ENCODE measurements around the gene ST8SIA3.
"Not testable (repeated sequence)": the region's sequence is repeated elsewhere in the genome, so short reads cannot be mapped to it uniquely, and the experiment has no call there.

ST8SIA3 gene

DNA sequence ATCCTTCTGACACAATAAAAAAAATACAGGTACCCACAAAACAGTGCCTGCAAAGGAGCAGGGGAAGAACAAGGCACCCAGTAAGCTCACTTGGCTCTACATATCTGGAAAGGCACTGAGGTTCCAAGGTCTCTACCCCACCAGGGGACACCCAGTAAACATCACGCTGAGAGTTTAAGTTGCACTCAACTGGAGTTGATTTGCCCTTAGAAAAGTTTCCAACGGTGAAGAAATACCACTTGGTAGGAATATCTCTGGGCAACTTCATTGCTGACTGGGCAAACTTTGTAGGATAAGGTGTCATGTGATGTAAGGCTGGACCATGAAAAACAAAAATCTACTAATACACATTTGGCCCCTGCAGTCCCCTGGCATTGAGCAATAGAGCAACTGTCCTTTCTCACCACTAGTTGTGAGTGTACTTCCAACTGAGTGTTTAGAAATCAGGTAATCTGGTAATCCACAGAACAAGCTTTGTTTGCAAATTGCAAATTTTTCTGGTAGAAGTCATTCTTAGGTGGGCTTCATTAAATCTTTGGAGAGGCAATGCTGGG, 14.2 kb downstream of the ST8SIA3 start:
- DNase-seq (ENCODE audit: low read depth) = no peak

DNA sequence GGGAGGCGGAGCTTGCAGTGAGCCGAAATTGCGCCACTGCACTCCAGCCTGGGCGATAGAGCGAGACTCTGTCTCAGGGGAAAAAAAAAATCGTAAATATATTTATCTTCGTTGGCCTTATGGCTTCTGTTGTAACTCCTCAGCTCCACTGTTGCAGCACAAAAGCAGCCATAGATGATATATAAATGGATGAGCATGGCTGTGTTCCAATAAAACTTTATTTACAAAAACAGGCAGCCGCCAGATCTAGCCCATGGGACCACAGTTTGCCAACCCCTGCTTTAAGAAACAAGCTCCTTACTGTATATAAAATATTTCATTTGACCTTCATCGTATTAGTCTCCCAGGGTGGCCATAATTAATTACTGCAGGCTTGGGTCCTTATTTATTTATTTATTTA, 20.1 kb downstream of the ST8SIA3 start:
- no peak for DNase-seq (ENCODE audit: low read depth)

DNA sequence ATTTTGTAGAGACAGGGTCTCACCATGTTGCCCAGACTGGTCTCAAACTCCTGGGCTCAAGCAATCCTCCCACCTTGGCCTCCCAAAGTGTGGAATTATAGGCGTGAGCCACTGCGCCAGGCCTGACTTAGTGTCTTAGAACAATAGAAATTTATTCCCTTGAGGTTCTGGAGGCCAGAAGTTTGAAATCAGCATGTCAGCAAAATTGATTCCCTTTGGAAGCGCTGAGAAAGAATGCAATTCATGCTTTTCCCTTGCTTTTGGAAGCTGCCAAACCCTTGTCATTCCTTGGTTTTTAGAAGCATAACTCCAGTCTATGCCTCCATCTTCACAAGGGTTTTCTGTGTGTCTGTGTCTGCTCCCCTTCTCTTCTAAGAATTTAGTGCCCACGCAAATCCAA, 20.7 kb downstream of the ST8SIA3 start:
- no peak for DNase-seq (ENCODE audit: low read depth)

DNA sequence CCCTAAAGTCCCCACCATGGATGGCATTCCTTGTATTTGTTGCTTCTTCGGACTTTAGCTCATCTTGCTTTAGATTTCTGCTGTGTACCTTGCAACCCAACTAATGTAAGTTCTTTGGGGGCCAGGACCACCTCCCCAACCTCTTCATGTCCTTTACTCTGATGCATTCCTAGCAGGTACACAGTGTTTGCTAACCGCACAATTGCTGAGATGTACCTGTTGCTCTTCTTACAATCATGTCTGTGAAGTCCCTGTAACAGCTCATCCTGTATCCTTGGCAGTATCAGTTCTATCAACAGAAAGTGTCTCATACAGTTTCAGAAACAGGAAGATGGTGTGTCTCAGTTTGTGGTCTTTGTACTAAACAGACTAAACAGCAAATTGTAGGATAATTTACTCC, 24.1 kb downstream of the ST8SIA3 start:
- DNase-seq (ENCODE audit: low read depth) = no peak

DNA sequence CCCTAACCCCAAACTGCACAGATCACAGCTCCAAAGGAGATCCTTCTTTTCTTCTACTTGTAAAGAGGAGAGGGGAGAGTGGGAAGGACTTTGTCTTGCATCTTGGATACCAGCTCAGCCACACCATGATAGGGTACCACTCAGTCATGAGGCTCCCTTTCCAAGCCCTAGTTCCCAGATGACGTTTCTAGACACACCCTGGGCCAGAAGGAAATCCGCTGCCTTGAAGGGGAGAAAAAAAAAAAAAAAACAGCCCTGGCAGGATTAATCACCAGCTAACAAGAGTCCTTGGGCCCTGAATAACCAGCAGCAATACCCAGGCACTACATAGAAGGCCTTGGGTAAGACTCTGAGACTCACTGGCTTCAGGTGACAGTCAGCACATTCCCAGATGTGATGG, 36.9 kb downstream of the ST8SIA3 start:
- DNase-seq (ENCODE audit: low read depth) = no peak

DNA sequence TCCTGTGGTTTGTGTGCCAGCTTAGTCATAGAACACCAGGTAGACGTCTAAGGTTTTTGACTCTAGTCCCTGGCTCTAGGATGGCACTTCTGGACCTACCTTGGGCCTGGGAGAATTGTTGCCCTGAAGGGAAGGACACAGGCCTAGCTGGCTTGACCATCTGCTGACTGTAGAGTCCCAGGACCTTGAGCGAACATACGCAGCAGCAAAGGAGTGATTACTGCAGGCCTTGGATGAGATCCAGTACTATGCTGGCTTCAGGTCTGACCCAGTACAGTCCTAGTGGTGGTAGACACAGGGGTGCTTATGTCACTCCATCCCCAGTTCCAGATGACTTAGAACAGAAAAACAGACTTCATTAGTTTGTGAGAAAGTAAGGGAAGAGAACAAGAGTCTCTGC, 37.7 kb downstream of the ST8SIA3 start:
- DNase-seq (ENCODE audit: low read depth) = no peak

DNA sequence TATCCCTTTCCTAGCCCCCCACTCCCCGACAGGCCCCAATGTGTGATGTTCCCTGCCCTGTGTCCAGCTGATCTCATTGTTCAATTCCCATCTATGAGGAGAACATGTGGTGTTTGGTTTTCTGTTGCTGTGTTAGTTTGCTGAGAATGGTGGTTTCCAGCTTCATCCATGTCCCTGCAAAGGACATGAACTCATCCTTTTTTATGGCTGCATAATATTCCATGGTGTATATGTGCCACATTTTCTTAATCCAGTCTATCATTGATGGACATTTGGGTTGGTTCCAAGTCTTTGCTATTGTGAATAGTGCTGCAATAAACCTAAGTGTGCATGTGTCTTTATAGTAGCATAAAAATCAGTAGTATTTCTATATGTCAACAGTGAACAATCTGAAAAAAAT, 42.4 kb downstream of the ST8SIA3 start:
- not testable (repeated sequence) for DNase-seq (ENCODE audit: low read depth)

DNA sequence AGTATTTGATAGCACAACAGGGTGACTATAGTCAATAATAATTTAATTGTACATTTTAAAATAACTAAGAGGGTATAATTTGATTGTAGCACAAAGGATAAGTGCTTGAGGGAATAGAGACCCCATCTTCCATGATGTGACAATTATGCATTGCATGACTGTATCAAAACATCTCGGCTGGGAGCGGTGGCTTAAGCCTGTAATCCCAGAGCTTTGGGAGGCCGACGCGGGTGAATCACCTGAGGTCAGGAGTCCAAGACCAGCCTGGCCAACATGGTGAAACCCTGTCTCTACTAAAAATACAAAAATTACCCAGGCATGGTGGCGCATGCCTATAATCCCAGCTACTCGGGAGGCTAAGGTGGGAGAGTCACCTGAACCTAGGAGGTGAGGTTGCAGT, 44.5 kb downstream of the ST8SIA3 start:
- DNase-seq (ENCODE audit: low read depth) = not testable (repeated sequence)

DNA sequence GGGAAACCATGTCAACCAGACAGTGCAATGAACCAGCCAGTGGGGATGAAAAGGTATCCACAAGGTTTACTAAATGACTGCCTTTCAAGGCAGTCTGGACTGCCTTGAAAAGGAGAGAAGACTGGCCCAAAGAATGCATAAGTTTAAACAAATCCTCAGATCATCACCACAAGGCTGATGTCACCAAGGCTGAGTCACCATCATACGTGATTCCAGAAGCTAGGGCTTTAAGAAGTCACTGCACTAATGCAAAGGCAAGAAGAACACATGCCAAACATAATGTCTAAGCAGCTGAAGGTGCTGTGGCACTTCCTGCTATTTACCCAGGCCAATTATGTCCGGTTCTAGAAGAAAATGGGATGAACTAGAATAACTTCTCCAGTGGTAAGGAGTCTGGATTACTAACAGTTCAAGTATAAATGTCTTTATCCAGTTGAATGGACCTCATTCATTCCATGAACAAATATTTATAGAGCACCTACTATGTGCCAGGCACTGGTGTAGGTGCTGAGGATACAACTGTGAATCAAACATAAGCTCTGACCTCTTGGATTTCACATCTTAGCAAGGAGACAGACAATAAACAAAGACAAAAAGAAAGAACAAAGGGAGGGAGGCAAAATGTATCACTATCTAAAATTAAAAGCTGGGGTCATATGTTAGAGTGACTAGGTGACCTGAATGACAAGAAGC, 45.2 kb downstream of the ST8SIA3 start:
- no peak for DNase-seq (ENCODE audit: low read depth)

DNA sequence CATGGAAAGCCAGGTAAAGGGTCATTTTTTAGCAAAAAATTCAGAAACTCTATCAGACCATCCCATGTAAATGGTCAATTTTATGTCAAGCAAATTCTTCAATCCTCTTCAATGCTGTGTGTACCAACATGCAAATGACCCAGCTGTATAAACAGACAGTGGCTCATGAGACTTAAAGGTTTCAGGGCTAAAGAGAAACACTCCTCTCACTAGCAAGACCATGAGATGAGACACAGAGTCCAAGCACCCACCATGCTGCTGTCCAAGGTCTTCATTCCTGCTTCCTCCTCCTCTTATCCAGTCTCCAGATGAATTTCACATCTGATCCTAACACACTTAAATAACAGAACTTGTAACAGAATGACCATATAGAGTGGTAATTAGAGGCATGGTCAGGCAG, 52.0 kb downstream of the ST8SIA3 start:
- no peak for DNase-seq (ENCODE audit: low read depth)

DNA sequence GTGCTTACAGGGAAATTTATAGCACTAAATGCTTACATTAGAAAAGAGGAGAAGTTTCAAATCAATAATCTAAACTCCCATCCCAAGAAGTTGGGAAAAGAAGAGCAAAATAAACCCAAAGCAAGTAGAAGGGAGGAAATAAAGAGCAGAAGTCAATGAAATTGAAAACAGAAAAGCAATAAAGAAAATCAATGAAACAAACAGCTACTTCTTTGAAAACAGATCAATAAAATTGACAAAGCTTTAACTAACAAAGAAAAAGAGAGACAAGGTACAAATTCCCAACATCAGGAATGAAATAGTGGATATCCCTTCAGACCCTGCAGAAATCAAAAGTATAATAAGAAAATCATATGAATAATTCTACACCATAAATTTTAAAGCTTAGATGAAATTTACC, 57.3 kb downstream of the ST8SIA3 start:
- no peak for DNase-seq (ENCODE audit: low read depth)

DNA sequence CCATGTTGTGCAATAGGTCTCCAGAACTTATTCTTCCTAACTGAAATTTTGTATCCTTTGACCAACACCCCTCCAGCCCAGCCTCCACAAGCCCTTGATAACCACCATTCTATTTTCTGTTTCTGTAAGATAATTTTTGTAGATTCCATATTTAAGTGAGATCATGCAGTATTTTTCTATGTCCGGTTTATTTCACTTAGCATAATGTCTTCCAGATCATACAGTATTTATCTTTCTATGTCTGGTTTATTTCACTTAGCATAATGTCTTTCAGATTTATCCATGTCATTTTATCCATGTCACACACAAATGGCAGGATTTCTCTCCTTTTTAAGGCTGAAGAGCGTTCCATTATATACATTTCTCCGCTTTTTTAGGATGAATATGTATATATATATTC, 58.4 kb downstream of the ST8SIA3 start:
- DNase-seq (ENCODE audit: low read depth) = no peak

DNA sequence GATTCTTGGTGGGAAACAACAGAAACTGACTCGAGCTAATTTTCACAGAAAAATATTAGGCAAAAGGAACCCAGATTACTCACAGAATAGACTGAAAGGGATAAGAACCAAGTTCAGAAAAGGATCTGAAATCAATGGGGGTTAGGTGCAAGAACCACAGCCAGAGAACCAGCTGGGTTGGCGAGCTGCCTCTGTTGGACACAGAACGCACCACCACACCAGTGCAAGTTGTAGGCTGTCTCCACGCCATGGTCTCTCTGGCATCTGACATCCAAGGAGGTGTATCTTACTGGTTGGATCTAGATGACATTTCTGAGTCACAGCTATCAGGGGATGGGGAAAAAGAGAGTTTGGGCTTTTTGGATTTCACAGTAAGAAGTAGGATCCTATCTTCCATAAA, 64.2 kb downstream of the ST8SIA3 start:
- DNase-seq (ENCODE audit: low read depth) = no peak
